CD4-positive, alpha-beta T cell treated with Interleukin-12 subunit alpha and Interleukin-12 subunit beta, for 1 hour (primary cell): ENCODE data around the gene CFAP61.
A peak's percentile ranks its signal among the peaks of the same experiment; 100 is the strongest.
"Not testable (repeated sequence)": the region's sequence is repeated elsewhere in the genome, so short reads cannot be mapped to it uniquely, and the experiment has no call there.

Experiments
- DNase-seq: peaks from one replicate; pipeline ENCODE4 v3.0.0-alpha.2; 2020

The CFAP61 gene

GRCh38 chr20:20214757-20215275, 162.5 kb downstream of the CFAP61 start:
- no peak for DNase-seq

- peak; percentile 20 for DNase-seq
Measured at GRCh38 chr20:20215976-20216727, 163.8 kb downstream of the CFAP61 start.

- no peak for DNase-seq
Measured at GRCh38 chr20:20216941-20217340, 164.6 kb downstream of the CFAP61 start.

- DNase-seq, result no peak
Measured at GRCh38 chr20:20217621-20218020, 165.3 kb downstream of the CFAP61 start.

- DNase-seq, result not testable (repeated sequence)
Measured at GRCh38 chr20:20218106-20218505, 165.8 kb downstream of the CFAP61 start.

- no peak for DNase-seq
Measured at GRCh38 chr20:20219016-20219415, 166.7 kb downstream of the CFAP61 start.

- DNase-seq, result no peak
Measured at GRCh38 chr20:20220134-20220533, 167.8 kb downstream of the CFAP61 start.

GRCh38 chr20:20223981-20224380, 171.6 kb downstream of the CFAP61 start:
- DNase-seq, result no peak

GRCh38 chr20:20224806-20225205, 172.5 kb downstream of the CFAP61 start:
- DNase-seq, result no peak

- DNase-seq, result no peak
Measured at GRCh38 chr20:20225325-20226043, 173.2 kb downstream of the CFAP61 start.

- no peak for DNase-seq
Measured at GRCh38 chr20:20226554-20226953, 174.2 kb downstream of the CFAP61 start.

- DNase-seq, result no peak
Measured at GRCh38 chr20:20227013-20227571, 174.8 kb downstream of the CFAP61 start.

GRCh38 chr20:20228351-20228750, 176.0 kb downstream of the CFAP61 start:
- DNase-seq, result no peak

- no peak for DNase-seq
Measured at GRCh38 chr20:20229595-20229994, 177.3 kb downstream of the CFAP61 start.

GRCh38 chr20:20230741-20231140, 178.4 kb downstream of the CFAP61 start:
- no peak for DNase-seq

GRCh38 chr20:20231528-20232298, 179.4 kb downstream of the CFAP61 start:
- DNase-seq, result no peak

GRCh38 chr20:20233041-20233514, 180.7 kb downstream of the CFAP61 start:
- DNase-seq, result no peak

- no peak for DNase-seq
Measured at GRCh38 chr20:20235681-20236080, 183.3 kb downstream of the CFAP61 start.

GRCh38 chr20:20237093-20237959, 185.0 kb downstream of the CFAP61 start:
- peak; percentile 36 for DNase-seq

- no peak for DNase-seq
Measured at GRCh38 chr20:20241976-20242375, 189.6 kb downstream of the CFAP61 start.

- DNase-seq, result not testable (repeated sequence)
Measured at GRCh38 chr20:20244384-20244783, 192.1 kb downstream of the CFAP61 start.
